WTC11 (cell line): Measurements from ENCODE around the gene LRRC28. TPM values are rescaled to one million over a fixed set of nuclear protein-coding genes. Genes with fewer than 3 reads are reported as not detected.

Experiments
- ATAC-seq: fragments of 200-7000 bp; cut with Tn5 transposase; 2 replicates; pipeline ENCODE4 v1.10.0; 2021; ENCODE audit warnings: mild to moderate bottlenecking, moderate library complexity
- CTCF ChIA-PET: fragments of 300-600 bp; sonication (Branson Sonifier 250); formaldehyde crosslinking; loops from one replicate; lab custom pipeline; 2021; ENCODE audit warnings: antibody characterized with exemption; lab: Charles Lee
- POLR2A ChIA-PET: fragments of 350-600 bp; sonication (Branson Sonifier 250); formaldehyde crosslinking; loops from one replicate; lab custom pipeline; 2021; ENCODE audit warnings: antibody characterized with exemption; lab: Charles Lee
- DNase-seq: peaks from one replicate; pipeline ENCODE4 v3.0.0; 2021; ENCODE audit warnings: low spot score
- H3K27ac Mint-ChIP-seq: 2 replicates; pipeline ENCODE4 v1.8.0; 2021; ENCODE audit warnings: mixed read lengths
- H3K27me3 Mint-ChIP-seq: 2 replicates; pipeline ENCODE4 v1.8.0; 2021; ENCODE audit warnings: low read depth, mild to moderate bottlenecking, moderate library complexity, mixed read lengths
- H3K36me3 Mint-ChIP-seq: 2 replicates; pipeline ENCODE4 v1.8.0; 2021; ENCODE audit warnings: mixed read lengths
- H3K4me1 Mint-ChIP-seq: 2 replicates; pipeline ENCODE4 v1.8.0; 2022; ENCODE audit warnings: mixed read lengths
- H3K4me3 Mint-ChIP-seq: 2 replicates; pipeline ENCODE4 v1.8.0; 2021; ENCODE audit warnings: mild to moderate bottlenecking, moderate library complexity, mixed read lengths
- H3K9me3 Mint-ChIP-seq: 2 replicates; pipeline ENCODE4 v1.8.0; 2021; ENCODE audit warnings: mixed read lengths
- ATF1 ChIP-seq: sonication (generic); formaldehyde crosslinking; IDR thresholded peaks from 2 replicates; pipeline ENCODE4 v1.8.1; 2023; ENCODE audit warnings: mild to moderate bottlenecking, moderate library complexity, missing genetic modification reagents
- FOXP1 ChIP-seq: sonication (generic); formaldehyde crosslinking; IDR thresholded peaks from 2 replicates; pipeline ENCODE4 v1.8.0; 2022; ENCODE audit warnings: missing genetic modification reagents, mild to moderate bottlenecking, moderate library complexity, borderline replicate concordance
- GABPB1 ChIP-seq: sonication (generic); formaldehyde crosslinking; IDR thresholded peaks from 2 replicates; pipeline ENCODE4 v1.8.1; 2023; ENCODE audit warnings: mild to moderate bottlenecking, missing genetic modification reagents
- NFATC4 ChIP-seq: fragments of 250-450 bp; sonication (Bioruptor Pico); IDR thresholded peaks from 2 replicates; pipeline ENCODE4 v1.9.0; 2021; ENCODE audit warnings: mild to moderate bottlenecking
- NR3C1 ChIP-seq: sonication (generic); formaldehyde crosslinking; conservative IDR thresholded peaks from 2 replicates; pipeline ENCODE4 v1.8.1; 2023; ENCODE audit warnings: low read depth, mild to moderate bottlenecking, missing genetic modification reagents
- OVOL2 ChIP-seq: fragments of 250-450 bp; sonication (Bioruptor Pico); IDR thresholded peaks from 2 replicates; pipeline ENCODE4 v1.9.0; 2021; ENCODE audit warnings: mild to moderate bottlenecking, borderline replicate concordance
- PRRX2 ChIP-seq: fragments of 250-450 bp; sonication (Bioruptor Pico); IDR thresholded peaks from 2 replicates; pipeline ENCODE4 v1.8.0; 2021; ENCODE audit warnings: mild to moderate bottlenecking
- SMAD4 ChIP-seq: sonication (generic); formaldehyde crosslinking; IDR thresholded peaks from 2 replicates; pipeline ENCODE4 v1.8.0; 2022; ENCODE audit warnings: mild to moderate bottlenecking, missing genetic modification reagents
- TEAD1 ChIP-seq: sonication (generic); formaldehyde crosslinking; IDR thresholded peaks from 2 replicates; pipeline ENCODE4 v1.8.0; 2022; ENCODE audit warnings: mild to moderate bottlenecking, missing genetic modification reagents
- TP53 ChIP-seq: sonication (generic); formaldehyde crosslinking; IDR thresholded peaks from 2 replicates; pipeline ENCODE4 v1.8.1; 2023; ENCODE audit warnings: mild to moderate bottlenecking, missing genetic modification reagents
- ZBTB21 ChIP-seq: sonication (generic); formaldehyde crosslinking; IDR thresholded peaks from 2 replicates; pipeline ENCODE4 v1.8.1; 2023; ENCODE audit warnings: mild to moderate bottlenecking, missing genetic modification reagents, borderline replicate concordance
- ZNF121 ChIP-seq: sonication (generic); formaldehyde crosslinking; IDR thresholded peaks from 2 replicates; pipeline ENCODE4 v1.8.0; 2023; ENCODE audit warnings: missing genetic modification reagents
- ZNF219 ChIP-seq: sonication (generic); formaldehyde crosslinking; IDR thresholded peaks from 2 replicates; pipeline ENCODE4 v1.8.0; 2023; ENCODE audit warnings: missing genetic modification reagents, mild to moderate bottlenecking, borderline replicate concordance
- ZNF232 ChIP-seq: sonication (generic); formaldehyde crosslinking; IDR thresholded peaks from 2 replicates; pipeline ENCODE4 v1.8.0; 2022; ENCODE audit warnings: mild to moderate bottlenecking, missing genetic modification reagents
- ZNF317 ChIP-seq: sonication (generic); formaldehyde crosslinking; IDR thresholded peaks from 2 replicates; pipeline ENCODE4 v1.8.1; 2023; ENCODE audit warnings: low read depth, mild to moderate bottlenecking, moderate library complexity, missing genetic modification reagents, borderline replicate concordance
- ZNF416 ChIP-seq: fragments of 250-450 bp; sonication (Bioruptor Pico); IDR thresholded peaks from 2 replicates; pipeline ENCODE4 v1.9.0; 2021; ENCODE audit warnings: mild to moderate bottlenecking, inconsistent platforms
- total RNA-seq: library from RNA; stranded (reverse); gene quantifications from 3 replicates; pipeline ENCODE4 v1.2.3, GENCODE V29; 2021
- TF ChIP-seq, protein P1 (sequence below): sonication (generic); formaldehyde crosslinking; IDR thresholded peaks from 2 replicates; pipeline ENCODE4 v1.8.1; 2023; ENCODE audit warnings: mild to moderate bottlenecking, missing genetic modification reagents, borderline replicate concordance
- TF ChIP-seq, protein P2 (sequence below): fragments of 250-450 bp; sonication (Bioruptor Pico); IDR thresholded peaks from 2 replicates; pipeline ENCODE4 v1.9.0; 2021; ENCODE audit warnings: mild to moderate bottlenecking
- TF ChIP-seq, protein P3 (sequence below): sonication (generic); formaldehyde crosslinking; IDR thresholded peaks from 2 replicates; pipeline ENCODE4 v1.8.1; 2022; ENCODE audit warnings: missing genetic modification reagents, borderline replicate concordance
- TF ChIP-seq, protein P4 (sequence below): sonication (generic); formaldehyde crosslinking; IDR thresholded peaks from 2 replicates; pipeline ENCODE4 v1.8.1; 2022; ENCODE audit warnings: low read depth, mild to moderate bottlenecking, moderate library complexity, missing genetic modification reagents, borderline replicate concordance
- TF ChIP-seq, protein P5 (sequence below): sonication (generic); formaldehyde crosslinking; IDR thresholded peaks from 2 replicates; pipeline ENCODE4 v1.8.0; 2022; ENCODE audit warnings: mild to moderate bottlenecking, missing genetic modification reagents
- TF ChIP-seq, protein P6 (sequence below): fragments of 250-450 bp; sonication (Bioruptor Pico); IDR thresholded peaks from 2 replicates; pipeline ENCODE4 v2.1.2; 2022; ENCODE audit warnings: mild to moderate bottlenecking, moderate library complexity

The LRRC28 gene
- total RNA-seq, 1 experiment from 2014 or later: 18.4 TPM

DNA sequence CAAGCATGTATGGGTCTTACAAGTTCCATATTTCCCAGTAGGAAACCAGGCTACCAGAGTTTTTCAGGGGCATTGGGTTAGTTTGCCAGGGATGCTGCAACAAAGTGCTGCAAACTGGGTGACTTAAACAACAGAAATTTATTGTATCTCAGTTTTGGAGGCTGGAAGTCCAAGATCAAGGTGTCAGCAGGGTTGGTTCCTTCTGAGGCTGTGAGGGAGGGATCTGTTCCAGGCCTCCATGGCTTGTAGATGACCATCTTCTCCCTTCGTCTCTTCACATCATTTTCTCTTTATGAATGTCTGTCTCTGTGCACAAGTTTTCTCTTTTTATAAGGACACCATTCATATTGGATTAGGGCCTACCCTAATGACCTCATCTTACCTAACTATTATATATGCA, 114.7 kb downstream of the LRRC28 start (continued):
- TF ChIP-seq, protein P1, sequence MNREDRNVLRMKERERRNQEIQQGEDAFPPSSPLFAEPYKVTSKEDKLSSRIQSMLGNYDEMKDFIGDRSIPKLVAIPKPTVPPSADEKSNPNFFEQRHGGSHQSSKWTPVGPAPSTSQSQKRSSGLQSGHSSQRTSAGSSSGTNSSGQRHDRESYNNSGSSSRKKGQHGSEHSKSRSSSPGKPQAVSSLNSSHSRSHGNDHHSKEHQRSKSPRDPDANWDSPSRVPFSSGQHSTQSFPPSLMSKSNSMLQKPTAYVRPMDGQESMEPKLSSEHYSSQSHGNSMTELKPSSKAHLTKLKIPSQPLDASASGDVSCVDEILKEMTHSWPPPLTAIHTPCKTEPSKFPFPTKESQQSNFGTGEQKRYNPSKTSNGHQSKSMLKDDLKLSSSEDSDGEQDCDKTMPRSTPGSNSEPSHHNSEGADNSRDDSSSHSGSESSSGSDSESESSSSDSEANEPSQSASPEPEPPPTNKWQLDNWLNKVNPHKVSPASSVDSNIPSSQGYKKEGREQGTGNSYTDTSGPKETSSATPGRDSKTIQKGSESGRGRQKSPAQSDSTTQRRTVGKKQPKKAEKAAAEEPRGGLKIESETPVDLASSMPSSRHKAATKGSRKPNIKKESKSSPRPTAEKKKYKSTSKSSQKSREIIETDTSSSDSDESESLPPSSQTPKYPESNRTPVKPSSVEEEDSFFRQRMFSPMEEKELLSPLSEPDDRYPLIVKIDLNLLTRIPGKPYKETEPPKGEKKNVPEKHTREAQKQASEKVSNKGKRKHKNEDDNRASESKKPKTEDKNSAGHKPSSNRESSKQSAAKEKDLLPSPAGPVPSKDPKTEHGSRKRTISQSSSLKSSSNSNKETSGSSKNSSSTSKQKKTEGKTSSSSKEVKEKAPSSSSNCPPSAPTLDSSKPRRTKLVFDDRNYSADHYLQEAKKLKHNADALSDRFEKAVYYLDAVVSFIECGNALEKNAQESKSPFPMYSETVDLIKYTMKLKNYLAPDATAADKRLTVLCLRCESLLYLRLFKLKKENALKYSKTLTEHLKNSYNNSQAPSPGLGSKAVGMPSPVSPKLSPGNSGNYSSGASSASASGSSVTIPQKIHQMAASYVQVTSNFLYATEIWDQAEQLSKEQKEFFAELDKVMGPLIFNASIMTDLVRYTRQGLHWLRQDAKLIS (CRISPR knock-in tag): no peak
- no peak for TF ChIP-seq ZNF416
- no peak for TF ChIP-seq FOXP1 (CRISPR knock-in tag)
- TF ChIP-seq NR3C1 (CRISPR knock-in tag): no peak
- TF ChIP-seq, all 79 proteins: peak for 0

DNA sequence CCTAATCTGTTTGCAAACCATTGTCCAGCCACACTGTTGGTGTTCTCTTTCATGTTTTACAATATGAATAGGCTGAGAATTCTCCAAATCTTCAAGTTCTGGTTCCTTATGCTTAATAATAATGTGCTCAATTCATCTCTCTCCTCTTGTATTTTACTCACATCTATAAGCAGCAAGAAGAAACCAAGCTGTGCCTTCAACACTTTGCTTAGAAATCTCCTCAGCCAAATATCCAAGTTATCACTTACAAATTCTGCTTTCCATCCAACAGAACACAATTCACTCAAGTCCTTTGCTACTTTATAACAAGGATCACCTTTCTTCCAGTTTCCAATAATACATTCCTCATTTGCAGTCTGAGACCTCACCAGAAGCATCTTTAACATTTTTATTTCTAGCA, 117.5 kb downstream of the LRRC28 start:
- ChIA-PET POLR2A (no interaction called here), CTCF (no interaction called here)
- DNase-seq: no peak

More for the DNA sequence above, 117.5 kb downstream of the LRRC28 start:
- Mint-ChIP-seq H3K27me3 (no peaks in the 10 kb centered on the region), H3K36me3 (peaks cover 38% of the 10 kb centered on the region), H3K27ac (no peak overlapping the region), H3K4me1 (peaks cover 9% of the 10 kb centered on the region), H3K4me3 (no peak overlapping the region), H3K9me3 (peaks cover 42% of the 10 kb centered on the region)
- no peak for ATAC-seq
- TF ChIP-seq, protein P2, sequence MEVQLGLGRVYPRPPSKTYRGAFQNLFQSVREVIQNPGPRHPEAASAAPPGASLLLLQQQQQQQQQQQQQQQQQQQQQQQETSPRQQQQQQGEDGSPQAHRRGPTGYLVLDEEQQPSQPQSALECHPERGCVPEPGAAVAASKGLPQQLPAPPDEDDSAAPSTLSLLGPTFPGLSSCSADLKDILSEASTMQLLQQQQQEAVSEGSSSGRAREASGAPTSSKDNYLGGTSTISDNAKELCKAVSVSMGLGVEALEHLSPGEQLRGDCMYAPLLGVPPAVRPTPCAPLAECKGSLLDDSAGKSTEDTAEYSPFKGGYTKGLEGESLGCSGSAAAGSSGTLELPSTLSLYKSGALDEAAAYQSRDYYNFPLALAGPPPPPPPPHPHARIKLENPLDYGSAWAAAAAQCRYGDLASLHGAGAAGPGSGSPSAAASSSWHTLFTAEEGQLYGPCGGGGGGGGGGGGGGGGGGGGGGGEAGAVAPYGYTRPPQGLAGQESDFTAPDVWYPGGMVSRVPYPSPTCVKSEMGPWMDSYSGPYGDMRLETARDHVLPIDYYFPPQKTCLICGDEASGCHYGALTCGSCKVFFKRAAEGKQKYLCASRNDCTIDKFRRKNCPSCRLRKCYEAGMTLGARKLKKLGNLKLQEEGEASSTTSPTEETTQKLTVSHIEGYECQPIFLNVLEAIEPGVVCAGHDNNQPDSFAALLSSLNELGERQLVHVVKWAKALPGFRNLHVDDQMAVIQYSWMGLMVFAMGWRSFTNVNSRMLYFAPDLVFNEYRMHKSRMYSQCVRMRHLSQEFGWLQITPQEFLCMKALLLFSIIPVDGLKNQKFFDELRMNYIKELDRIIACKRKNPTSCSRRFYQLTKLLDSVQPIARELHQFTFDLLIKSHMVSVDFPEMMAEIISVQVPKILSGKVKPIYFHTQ (CRISPR knock-in tag): no peak
- TF ChIP-seq ATF1 (CRISPR knock-in tag) (no peak), PRRX2 (CRISPR knock-in tag) (no peak), SMAD4 (no peak), ZNF219 (no peak), OVOL2 (no peak), NFATC4 (CRISPR knock-in tag) (no peak), TEAD1 (CRISPR knock-in tag) (no peak), ZBTB21 (CRISPR knock-in tag) (no peak), TP53 (CRISPR knock-in tag) (no peak), ZNF232 (no peak), ZNF317 (CRISPR knock-in tag) (no peak), ZNF121 (CRISPR knock-in tag) (no peak), GABPB1 (no peak)
- TF ChIP-seq, protein P3, sequence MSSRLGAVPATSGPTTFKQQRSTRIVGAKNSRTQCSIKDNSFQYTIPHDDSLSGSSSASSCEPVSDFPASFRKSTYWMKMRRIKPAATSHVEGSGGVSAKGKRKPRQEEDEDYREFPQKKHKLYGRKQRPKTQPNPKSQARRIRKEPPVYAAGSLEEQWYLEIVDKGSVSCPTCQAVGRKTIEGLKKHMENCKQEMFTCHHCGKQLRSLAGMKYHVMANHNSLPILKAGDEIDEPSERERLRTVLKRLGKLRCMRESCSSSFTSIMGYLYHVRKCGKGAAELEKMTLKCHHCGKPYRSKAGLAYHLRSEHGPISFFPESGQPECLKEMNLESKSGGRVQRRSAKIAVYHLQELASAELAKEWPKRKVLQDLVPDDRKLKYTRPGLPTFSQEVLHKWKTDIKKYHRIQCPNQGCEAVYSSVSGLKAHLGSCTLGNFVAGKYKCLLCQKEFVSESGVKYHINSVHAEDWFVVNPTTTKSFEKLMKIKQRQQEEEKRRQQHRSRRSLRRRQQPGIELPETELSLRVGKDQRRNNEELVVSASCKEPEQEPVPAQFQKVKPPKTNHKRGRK: no peak
- TF ChIP-seq, protein P4, sequence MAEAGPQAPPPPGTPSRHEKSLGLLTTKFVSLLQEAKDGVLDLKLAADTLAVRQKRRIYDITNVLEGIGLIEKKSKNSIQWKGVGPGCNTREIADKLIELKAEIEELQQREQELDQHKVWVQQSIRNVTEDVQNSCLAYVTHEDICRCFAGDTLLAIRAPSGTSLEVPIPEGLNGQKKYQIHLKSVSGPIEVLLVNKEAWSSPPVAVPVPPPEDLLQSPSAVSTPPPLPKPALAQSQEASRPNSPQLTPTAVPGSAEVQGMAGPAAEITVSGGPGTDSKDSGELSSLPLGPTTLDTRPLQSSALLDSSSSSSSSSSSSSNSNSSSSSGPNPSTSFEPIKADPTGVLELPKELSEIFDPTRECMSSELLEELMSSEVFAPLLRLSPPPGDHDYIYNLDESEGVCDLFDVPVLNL (CRISPR knock-in tag): no peak
- TF ChIP-seq, protein P5, sequence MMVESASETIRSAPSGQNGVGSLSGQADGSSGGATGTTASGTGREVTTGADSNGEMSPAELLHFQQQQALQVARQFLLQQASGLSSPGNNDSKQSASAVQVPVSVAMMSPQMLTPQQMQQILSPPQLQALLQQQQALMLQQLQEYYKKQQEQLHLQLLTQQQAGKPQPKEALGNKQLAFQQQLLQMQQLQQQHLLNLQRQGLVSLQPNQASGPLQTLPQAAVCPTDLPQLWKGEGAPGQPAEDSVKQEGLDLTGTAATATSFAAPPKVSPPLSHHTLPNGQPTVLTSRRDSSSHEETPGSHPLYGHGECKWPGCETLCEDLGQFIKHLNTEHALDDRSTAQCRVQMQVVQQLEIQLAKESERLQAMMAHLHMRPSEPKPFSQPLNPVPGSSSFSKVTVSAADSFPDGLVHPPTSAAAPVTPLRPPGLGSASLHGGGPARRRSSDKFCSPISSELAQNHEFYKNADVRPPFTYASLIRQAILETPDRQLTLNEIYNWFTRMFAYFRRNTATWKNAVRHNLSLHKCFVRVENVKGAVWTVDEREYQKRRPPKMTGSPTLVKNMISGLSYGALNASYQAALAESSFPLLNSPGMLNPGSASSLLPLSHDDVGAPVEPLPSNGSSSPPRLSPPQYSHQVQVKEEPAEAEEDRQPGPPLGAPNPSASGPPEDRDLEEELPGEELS (CRISPR knock-in tag): no peak
- TF ChIP-seq, protein P6, sequence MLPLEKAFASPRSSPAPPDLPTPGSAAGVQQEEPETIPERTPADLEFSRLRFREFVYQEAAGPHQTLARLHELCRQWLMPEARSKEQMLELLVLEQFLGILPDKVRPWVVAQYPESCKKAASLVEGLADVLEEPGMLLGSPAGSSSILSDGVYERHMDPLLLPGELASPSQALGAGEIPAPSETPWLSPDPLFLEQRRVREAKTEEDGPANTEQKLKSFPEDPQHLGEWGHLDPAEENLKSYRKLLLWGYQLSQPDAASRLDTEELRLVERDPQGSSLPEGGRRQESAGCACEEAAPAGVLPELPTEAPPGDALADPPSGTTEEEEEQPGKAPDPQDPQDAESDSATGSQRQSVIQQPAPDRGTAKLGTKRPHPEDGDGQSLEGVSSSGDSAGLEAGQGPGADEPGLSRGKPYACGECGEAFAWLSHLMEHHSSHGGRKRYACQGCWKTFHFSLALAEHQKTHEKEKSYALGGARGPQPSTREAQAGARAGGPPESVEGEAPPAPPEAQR: no peak
- TF ChIP-seq, all 79 proteins: peak for 0
